ENCODE measurements around the gene OR4S2.

OR4S2 gene, protein sequence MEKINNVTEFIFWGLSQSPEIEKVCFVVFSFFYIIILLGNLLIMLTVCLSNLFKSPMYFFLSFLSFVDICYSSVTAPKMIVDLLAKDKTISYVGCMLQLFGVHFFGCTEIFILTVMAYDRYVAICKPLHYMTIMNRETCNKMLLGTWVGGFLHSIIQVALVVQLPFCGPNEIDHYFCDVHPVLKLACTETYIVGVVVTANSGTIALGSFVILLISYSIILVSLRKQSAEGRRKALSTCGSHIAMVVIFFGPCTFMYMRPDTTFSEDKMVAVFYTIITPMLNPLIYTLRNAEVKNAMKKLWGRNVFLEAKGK

DNA sequence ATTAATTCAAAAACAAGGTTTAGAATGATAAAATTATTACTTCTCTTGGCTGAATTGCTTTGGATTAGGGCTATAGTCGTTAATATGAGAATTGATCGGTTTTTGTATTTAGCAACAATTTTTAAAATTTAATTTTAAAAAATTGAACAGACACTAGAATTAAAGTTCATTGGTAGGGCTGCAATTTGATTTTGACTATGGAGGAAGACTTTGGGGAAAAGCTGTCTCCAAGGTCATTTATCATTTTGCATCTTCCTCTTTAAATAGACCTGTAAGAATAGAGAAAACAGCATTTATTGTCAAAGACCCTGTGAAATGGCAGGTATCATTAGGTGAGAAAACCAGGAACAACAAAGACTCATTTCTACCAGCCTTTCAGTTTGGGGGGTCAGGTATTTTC, at the start of gene OR4S2:
OR4S2 (plus strand) TSS at position 301 of the 400 bp plus-strand sequence. CDS start 2,577 bp downstream, outside the sequence.
- DNase-seq: no peak

DNA sequence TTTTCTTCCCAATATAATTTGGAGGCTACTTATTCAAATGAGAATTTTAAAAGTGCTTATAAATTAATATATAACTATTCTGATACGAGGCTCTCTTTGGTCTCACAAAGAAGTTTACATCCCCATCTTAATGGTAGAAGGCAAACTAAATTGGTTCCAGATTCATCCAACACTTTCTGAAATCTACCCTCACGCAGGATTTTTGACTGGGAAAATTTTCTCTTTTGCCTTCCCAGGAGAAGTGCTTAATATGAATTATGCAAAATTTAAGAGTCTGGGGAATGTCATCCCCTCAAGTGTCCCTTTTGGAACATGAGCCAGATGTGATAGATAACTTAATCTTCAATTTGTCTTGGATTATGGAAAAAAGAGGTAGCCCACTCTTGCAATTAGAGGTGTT, 40.6 kb upstream of the OR4S2 start, which contains the start of gene OR4C11:
OR4C11 (minus strand) TSS at position 101 of the 400 bp plus-strand sequence. CDS start 3,272 bp downstream, outside the sequence.
- no peak for DNase-seq

DNA sequence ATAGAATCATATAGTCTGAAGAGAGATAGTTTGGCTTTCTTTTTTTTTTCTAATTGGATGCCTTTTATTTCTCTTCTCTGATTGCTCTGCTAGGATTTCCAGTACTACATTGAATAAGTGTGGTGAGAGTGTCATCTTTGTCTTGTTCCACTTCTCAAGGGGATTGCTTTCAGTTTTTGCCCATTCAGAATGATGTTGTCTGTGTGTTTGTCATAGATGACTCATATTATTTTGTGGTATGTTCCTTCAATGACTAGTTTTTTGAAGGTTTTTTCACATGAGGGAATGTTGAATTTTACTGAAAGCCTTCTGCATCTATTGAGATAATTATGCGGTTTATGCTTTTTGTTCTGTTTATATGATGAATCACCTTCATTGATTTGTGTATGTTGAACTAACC, 23.6 kb upstream of the OR4S2 start:
- DNase-seq: no peak

GRCh38 chr11:55634813-55635212, 13.3 kb upstream of the OR4S2 start, which contains the start of gene OR4P4:
OR4P4 (plus strand) TSS chr11:55635113.
- DNase-seq: no peak

GRCh38 chr11:55652560-55652959, 4.4 kb downstream of the OR4S2 start:
- DNase-seq: no peak

DNA sequence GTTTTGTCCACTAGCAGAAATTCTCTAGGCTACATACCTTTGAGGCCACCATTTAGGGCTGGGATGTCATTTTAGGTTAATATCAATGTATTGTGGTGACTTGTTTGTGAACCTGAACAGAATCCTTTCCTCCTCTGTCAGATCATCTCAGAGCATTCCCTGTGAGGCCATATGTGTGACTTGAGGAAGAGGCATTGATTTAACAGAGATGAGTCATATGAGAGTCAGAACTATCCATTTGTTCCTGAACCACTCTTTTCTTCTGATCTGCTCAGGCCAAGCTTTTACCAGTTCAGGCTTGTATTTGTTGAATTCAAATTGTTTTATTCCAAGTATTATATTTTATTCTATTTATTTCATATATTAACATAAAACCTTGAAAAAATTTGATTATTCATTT, 7.0 kb downstream of the OR4S2 start:
- no peak for DNase-seq

DNA sequence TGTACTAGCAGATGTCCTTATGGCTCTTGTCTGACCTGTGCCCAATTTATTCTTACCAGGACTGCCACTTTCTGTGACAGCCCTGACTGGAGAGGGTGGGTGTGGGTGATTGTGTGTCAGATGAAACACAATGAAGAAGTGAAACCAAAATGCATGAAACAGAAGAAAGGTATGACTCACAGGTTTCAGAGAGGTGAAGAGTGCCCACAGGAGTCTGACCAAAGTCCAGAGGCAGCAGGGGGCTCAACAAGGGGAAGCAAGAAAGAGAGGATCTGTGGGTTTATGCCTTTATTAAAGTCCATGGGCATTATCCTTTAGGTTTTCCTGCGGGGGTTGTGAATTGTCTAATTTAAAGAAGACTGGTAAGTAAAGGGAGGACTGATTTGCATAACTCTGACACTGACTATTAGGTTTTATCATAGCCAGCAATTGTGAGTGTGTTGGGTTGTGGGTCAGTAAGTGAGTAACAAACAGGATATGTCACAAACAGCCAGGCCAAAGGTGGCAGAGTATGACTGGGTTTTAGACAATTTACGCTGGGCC, 10.0 kb downstream of the OR4S2 start:
- no peak for DNase-seq

DNA sequence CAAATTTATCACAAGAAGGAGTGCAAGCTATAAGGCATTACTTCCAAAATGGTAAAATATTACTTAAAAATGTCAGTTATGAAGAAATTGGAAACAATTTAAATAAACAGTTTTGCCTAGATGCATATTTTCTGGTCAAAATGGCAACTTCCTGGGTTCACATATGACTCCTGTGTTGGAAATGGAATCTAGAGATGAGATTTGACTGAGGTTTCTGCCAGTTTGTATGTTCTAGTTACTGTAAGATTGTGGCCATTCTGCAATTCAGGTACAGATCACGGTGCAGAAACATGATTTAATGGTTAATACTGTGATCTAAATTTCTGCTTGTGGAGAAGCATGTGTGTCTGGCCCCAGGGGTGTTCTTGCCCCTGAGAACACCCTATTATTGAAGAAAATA, 10.5 kb downstream of the OR4S2 start:
- DNase-seq: no peak

- DNase-seq: no peak
Measured at GRCh38 chr11:55661901-55662300, 13.8 kb downstream of the OR4S2 start, which contains the start of gene OR4C6. OR4C6 (plus strand) TSS chr11:55662201; CDS start chr11:55665167, 2,966 bp downstream.

GRCh38 chr11:55669376-55669775, 21.2 kb downstream of the OR4S2 start:
- DNase-seq: no peak

GRCh38 chr11:55673860-55674259, 25.7 kb downstream of the OR4S2 start:
- no peak for DNase-seq

DNA sequence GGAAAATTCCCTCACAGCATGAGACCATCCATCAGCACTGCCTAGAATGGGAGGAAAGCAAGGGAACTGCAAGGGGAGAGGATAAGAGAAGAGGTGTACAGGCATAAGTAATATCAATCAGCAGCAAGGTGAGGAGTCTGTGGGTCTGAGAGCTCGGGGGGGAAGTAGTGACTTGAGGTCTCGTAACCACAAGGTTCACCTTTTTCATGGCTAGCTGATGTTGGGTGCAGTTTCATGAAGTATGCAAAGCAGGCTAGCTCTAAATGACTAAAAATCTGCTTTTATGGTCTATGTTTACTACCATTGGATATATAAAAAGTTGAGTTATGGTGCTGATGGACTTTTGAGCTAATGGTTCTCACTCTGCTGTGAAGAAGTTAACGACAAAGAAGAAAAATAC, 49.7 kb downstream of the OR4S2 start:
- DNase-seq: no peak

DNA sequence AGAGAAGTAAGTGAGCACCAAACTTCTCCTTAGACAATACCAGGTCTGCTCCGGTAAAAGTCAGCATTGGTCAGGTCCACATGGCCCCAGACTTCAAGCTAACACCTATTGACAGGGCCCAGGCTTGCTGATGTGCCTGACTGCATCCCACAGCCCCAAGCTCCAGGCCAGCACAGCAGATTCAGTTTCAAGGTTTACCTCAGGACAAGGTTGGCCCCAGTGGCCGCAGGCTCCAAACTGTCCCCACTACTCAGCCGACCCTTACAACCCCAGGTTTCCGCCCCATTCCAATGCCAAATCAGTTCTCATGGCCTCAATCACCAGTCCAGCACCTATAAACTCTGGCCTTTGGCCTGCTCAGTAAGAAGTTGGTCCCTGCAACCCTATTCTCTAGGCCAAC, 53.3 kb downstream of the OR4S2 start:
- DNase-seq: no peak

Measured in activated CD4-positive, alpha-beta T cell treated with anti-CD3 and anti-CD28 coated beads for 4 hours (primary cell).